Hepatocyte (in vitro differentiated cells): ENCODE results near the gene NME9. TPM values are rescaled to one million over a fixed set of nuclear protein-coding genes. Genes with fewer than 3 reads are reported as not detected.

Experiments used
- DNase-seq: peaks from one replicate; pipeline ENCODE4 v3.0.0-alpha.2; 2016; ENCODE audit warnings: low spot score
- H2AFZ ChIP-seq: fragments of 200-600 bp; sonication (generic); 2 replicates; pipeline ENCODE4 v1.6.0; 2016; ENCODE audit warnings: antibody characterized with exemption, mild to moderate bottlenecking
- H3K27ac ChIP-seq: fragments of 200-600 bp; sonication (generic); 2 replicates; pipeline ENCODE4 v1.5.1; 2016; ENCODE audit warnings: mild to moderate bottlenecking
- H3K27me3 ChIP-seq: fragments of 200-600 bp; sonication (generic); 2 replicates; pipeline ENCODE4 v1.6.1; 2016
- H3K36me3 ChIP-seq: fragments of 200-600 bp; sonication (generic); replicated peaks from 2 replicates; pipeline ENCODE4 v1.5.1; 2016; ENCODE audit warnings: low read depth; ENCODE audit not compliant: insufficient read depth
- H3K4me1 ChIP-seq: fragments of 200-600 bp; sonication (generic); 2 replicates; pipeline ENCODE4 v1.5.1; 2016; ENCODE audit warnings: mild to moderate bottlenecking, moderate library complexity; ENCODE audit not compliant: insufficient read depth
- H3K4me2 ChIP-seq: fragments of 200-600 bp; sonication (generic); 2 replicates; pipeline ENCODE4 v1.6.0; 2016
- H3K4me3 ChIP-seq: fragments of 200-600 bp; sonication (generic); 2 replicates; pipeline ENCODE4 v1.5.1; 2016; ENCODE audit warnings: mild to moderate bottlenecking
- H3K79me2 ChIP-seq: fragments of 200-600 bp; sonication (generic); 2 replicates; pipeline ENCODE4 v1.6.0; 2017; ENCODE audit warnings: mild to moderate bottlenecking
- H3K9me2 ChIP-seq: fragments of 200-600 bp; sonication (generic); replicated peaks from 2 replicates; pipeline ENCODE4 v1.6.0; 2017; ENCODE audit warnings: mild to moderate bottlenecking; ENCODE audit not compliant: insufficient read depth
- H3K9me3 ChIP-seq: fragments of 200-600 bp; sonication (generic); 2 replicates; pipeline ENCODE4 v1.5.1; 2016; ENCODE audit warnings: low read depth, mild to moderate bottlenecking
- H4K20me1 ChIP-seq: fragments of 200-600 bp; sonication (generic); 2 replicates; pipeline ENCODE4 v1.6.0; 2016; ENCODE audit warnings: mild to moderate bottlenecking; ENCODE audit not compliant: insufficient read depth, poor library complexity, severe bottlenecking
- CTCF ChIP-seq: fragments of 200-600 bp; sonication (generic); IDR thresholded peaks from 2 replicates; pipeline ENCODE4 v1.5.1; 2016; ENCODE audit warnings: antibody characterized with exemption, mild to moderate bottlenecking; ENCODE audit not compliant: poor library complexity
- EZH2 ChIP-seq: fragments of 200-600 bp; sonication (generic); IDR thresholded peaks from 2 replicates; pipeline ENCODE4 v1.6.1; 2016; ENCODE audit warnings: antibody characterized with exemption, mild to moderate bottlenecking, borderline replicate concordance
- EZH2phosphoT487 ChIP-seq: fragments of 200-600 bp; sonication (generic); IDR thresholded peaks from one replicate; pipeline ENCODE4 v1.6.1; 2018; ENCODE audit warnings: antibody characterized with exemption, mild to moderate bottlenecking, low read depth, moderate library complexity; ENCODE audit not compliant: unreplicated experiment, severe bottlenecking
- WGBS: methylation state at CpG from one replicate; pipeline ENCODE4 v1.1.6; 2016; ENCODE audit warnings: low lambda C conversion rate; ENCODE audit errors: missing lambda C conversion rate; 5-methylcytosine and 5-hydroxymethylcytosine counted together
- polyA plus RNA-seq: library from polyadenylated mRNA; unstranded; fragments of >200 nt; fragmentation: Nextera tagmentation; extraction: Ambion mirVana; gene quantifications from 2 replicates; pipeline ENCODE4 v1.2.1, GENCODE V29; 2016
- total RNA-seq: library from RNA; depleted of rRNA; stranded (reverse); fragments of >200 nt; gene quantifications from 2 replicates; pipeline ENCODE4 v1.2.3, GENCODE V29; 2014

Gene NME9
- total and polyA plus RNA-seq, 2 experiments from 2014 or later = 1.0 TPM; not detected in 1

GRCh38 chr3:138364356-138365252 lies 35.0 kb upstream of the NME9 start:
- no peak overlapping the region for H3K27ac ChIP-seq
- WGBS = 96% methylated on average over 6 of the region's 6 CpGs
- no peaks in the 10 kb centered on the region for H3K27me3 ChIP-seq
- no peak overlapping the region for H3K4me2 ChIP-seq
- no peaks in the 10 kb centered on the region for H3K79me2 ChIP-seq
- H2AFZ ChIP-seq = no peak overlapping the region
- peaks cover 1% of the 10 kb centered on the region for H3K4me1 ChIP-seq
- no peak for DNase-seq
- no peaks in the 10 kb centered on the region for H4K20me1 ChIP-seq
- H3K9me3 ChIP-seq = no peaks in the 10 kb centered on the region
- H3K4me3 ChIP-seq = no peak overlapping the region
- H3K36me3 ChIP-seq = no peaks in the 10 kb centered on the region
- H3K9me2 ChIP-seq = no peaks in the 10 kb centered on the region
- TF ChIP-seq CTCF = no peak
- no peak for TF ChIP-seq EZH2
- TF ChIP-seq EZH2phosphoT487 = no peak

- TF ChIP-seq EZH2 (no peak), CTCF (no peak), EZH2phosphoT487 (no peak)
- H4K20me1 ChIP-seq = no peaks in the 10 kb centered on the region
- H3K27me3 ChIP-seq = no peaks in the 10 kb centered on the region
Measured at GRCh38 chr3:138363322-138363721, 33.7 kb upstream of the NME9 start.

GRCh38 chr3:138362538-138362937 lies 32.9 kb upstream of the NME9 start:
- Histone ChIP-seq H3K9me2 (no peaks in the 10 kb centered on the region), H3K4me2 (no peak overlapping the region), H3K27me3 (no peaks in the 10 kb centered on the region), H3K36me3 (no peaks in the 10 kb centered on the region), H4K20me1 (no peaks in the 10 kb centered on the region), H3K27ac (no peak overlapping the region), H3K4me1 (peaks cover 8% of the 10 kb centered on the region), H2AFZ (no peak overlapping the region), H3K4me3 (no peak overlapping the region), H3K9me3 (no peaks in the 10 kb centered on the region), H3K79me2 (no peaks in the 10 kb centered on the region)
- WGBS = 90% methylated on average over 7 of the region's 7 CpGs
- no peak for DNase-seq
- no peak for TF ChIP-seq EZH2
- no peak for TF ChIP-seq CTCF
- no peak for TF ChIP-seq EZH2phosphoT487

More at GRCh38 chr3:138363322-138363721, 33.7 kb upstream of the NME9 start:
- no peaks in the 10 kb centered on the region for H3K36me3 ChIP-seq
- H3K9me3 ChIP-seq = no peaks in the 10 kb centered on the region
- H3K79me2 ChIP-seq = no peaks in the 10 kb centered on the region
- 93% methylated on average over 4 of the region's 4 CpGs for WGBS
- H3K4me2 ChIP-seq = no peak overlapping the region
- no peak overlapping the region for H2AFZ ChIP-seq
- no peak overlapping the region for H3K27ac ChIP-seq
- no peak overlapping the region for H3K4me3 ChIP-seq
- no peak for DNase-seq
- no peaks in the 10 kb centered on the region for H3K9me2 ChIP-seq
- peaks cover 8% of the 10 kb centered on the region for H3K4me1 ChIP-seq
